Measurements from ENCODE around the gene RAC2.

The RAC2 gene

DNA sequence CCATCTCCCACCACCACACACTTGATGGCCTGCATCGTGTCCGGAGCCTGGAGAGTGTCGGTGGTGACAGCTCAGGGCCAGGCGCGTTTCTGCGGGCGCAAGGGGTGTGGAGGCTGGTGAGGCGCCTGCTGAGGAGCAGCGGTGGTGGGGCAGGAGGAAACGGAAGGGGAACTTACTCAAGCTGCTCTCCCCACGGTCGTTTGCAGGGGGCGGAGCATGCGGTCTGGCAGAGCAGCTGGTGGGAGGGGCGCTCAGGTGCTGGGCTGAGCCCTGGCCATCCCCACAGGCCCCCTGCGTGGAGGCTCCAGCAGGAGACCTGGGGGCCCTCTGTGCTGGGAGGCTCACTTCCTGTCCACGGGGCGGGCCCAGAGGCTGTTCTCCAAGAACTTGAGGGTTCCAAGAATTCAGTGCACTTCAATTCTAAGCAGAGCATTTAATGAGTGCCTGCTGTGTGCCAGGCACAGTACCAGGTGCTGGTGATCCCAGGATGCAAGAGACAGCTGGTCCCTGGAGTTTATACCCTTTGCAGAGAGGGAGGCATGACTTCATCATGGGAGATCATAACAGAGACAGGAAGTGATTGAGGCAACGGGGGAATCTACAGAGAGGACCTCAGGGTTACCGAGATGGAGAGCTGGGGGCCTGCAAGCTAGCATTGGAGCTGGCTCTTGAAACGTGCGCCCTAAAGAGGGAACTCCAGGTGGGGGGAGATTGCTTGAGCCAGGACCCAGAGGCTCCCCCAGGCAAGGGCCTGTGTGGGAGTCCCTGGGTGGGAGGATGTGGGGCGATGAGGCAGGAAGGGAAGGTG lies at the start of gene RAC2:
Gene RAC2 (minus strand): TSS at position 156 of the 808 bp plus-strand sequence. CDS start 121 bp downstream, at position 35.
- no peaks in the 10 kb centered on the region for H3K9me3 Mint-ChIP-seq
- no peaks in the 10 kb centered on the region for H3K4me1 Mint-ChIP-seq
- no peak within 1 kb of the TSS for H3K27ac Mint-ChIP-seq
- H3K27me3 Mint-ChIP-seq (ENCODE audit: low read depth) = peaks cover 16% of the 10 kb centered on the region
- peak within 1 kb of the TSS in 1 of 3 experiments; percentile 32 for H3K4me3 Mint-ChIP-seq
- no peak for TF ChIP-seq CTCF (IDR thresholded peaks at IDR 0.05; ENCODE audit: unreplicated experiment in 3 of 3)
- H3K36me3 Mint-ChIP-seq (ENCODE audit: low read depth) = no peaks in the 10 kb centered on the region

- peaks cover 16% of the 10 kb centered on the region for H3K4me1 Mint-ChIP-seq
- peaks cover 19% of the 10 kb centered on the region for H3K27me3 Mint-ChIP-seq (ENCODE audit: low read depth)
- no peak for TF ChIP-seq CTCF (IDR thresholded peaks at IDR 0.05; ENCODE audit: unreplicated experiment in 3 of 3)
- H3K9me3 Mint-ChIP-seq = no peaks in the 10 kb centered on the region
- no peaks in the 10 kb centered on the region for H3K36me3 Mint-ChIP-seq (ENCODE audit: low read depth)
- no peak overlapping the region for H3K4me3 Mint-ChIP-seq
- no peak overlapping the region for H3K27ac Mint-ChIP-seq
Measured at GRCh38 chr22:37293172-37293571, 49.1 kb upstream of the RAC2 start.

GRCh38 chr22:37292641-37293040 lies 48.6 kb upstream of the RAC2 start:
- TF ChIP-seq CTCF (IDR thresholded peaks at IDR 0.05; ENCODE audit: unreplicated experiment in 3 of 3) = no peak
- Mint-ChIP-seq H3K9me3 (no peaks in the 10 kb centered on the region), H3K4me1 (peaks cover 16% of the 10 kb centered on the region), H3K27me3 (ENCODE audit: low read depth) (peaks cover 20% of the 10 kb centered on the region), H3K27ac (no peak overlapping the region), H3K4me3 (no peak overlapping the region), H3K36me3 (ENCODE audit: low read depth) (no peaks in the 10 kb centered on the region)

DNA sequence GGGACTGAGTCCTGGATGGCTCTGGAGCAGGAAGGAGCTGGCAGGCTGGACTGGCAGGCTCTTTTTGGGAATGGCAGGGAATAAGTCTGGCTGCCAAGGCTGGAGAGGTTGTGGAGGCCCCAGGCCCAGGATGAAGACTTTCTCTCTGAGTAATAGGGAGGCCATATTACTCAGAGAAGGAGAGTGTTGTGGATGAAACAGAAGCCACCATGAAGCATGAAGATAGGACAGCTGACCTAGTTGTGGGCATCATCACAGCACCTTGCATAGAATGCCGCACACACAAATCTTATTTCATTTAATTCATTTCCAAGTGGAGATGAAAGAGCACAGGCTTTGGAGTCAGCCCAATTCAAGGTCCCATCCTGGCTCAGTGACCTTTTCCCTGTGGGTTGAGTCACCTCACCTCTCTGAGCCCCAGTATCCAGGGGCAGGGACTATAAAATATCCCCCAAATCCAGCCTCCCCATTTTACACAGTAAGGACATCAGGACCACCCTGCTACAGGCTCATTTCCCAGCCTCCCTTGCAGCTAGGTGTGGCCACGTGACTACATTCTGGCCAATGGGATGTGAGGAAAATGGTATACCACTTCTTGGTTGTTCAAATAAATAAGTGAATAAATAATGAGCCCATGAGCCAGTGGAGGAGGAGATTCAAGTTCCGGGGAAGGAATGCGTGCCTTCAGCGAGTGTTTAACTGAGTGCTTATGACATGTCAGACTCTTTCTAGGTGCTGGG lies 47.7 kb upstream of the RAC2 start:
- TF ChIP-seq CTCF (IDR thresholded peaks at IDR 0.05; ENCODE audit: unreplicated experiment in 3 of 3) = no peak
- Mint-ChIP-seq H3K36me3 (ENCODE audit: low read depth) (no peaks in the 10 kb centered on the region), H3K4me1 (peaks cover 16% of the 10 kb centered on the region), H3K4me3 (no peak overlapping the region), H3K9me3 (no peaks in the 10 kb centered on the region), H3K27ac (peak overlapping the region in 1 of 3 experiments; percentile 53), H3K27me3 (ENCODE audit: low read depth) (peaks cover 25% of the 10 kb centered on the region)

GRCh38 chr22:37290737-37291136 lies 46.7 kb upstream of the RAC2 start:
- Mint-ChIP-seq H3K36me3 (ENCODE audit: low read depth) (no peaks in the 10 kb centered on the region), H3K9me3 (no peaks in the 10 kb centered on the region), H3K4me1 (peaks cover 16% of the 10 kb centered on the region), H3K27me3 (ENCODE audit: low read depth) (peaks cover 32% of the 10 kb centered on the region), H3K4me3 (no peak overlapping the region), H3K27ac (peak overlapping the region in 2 of 3 experiments; percentile 6 to 53)
- no peak for TF ChIP-seq CTCF (IDR thresholded peaks at IDR 0.05; ENCODE audit: unreplicated experiment in 3 of 3)

Data from nephron (organoid).